Measurements from ENCODE around the gene MED13L. TPM values are rescaled to one million over a fixed set of nuclear protein-coding genes. Genes with fewer than 3 reads are reported as not detected.
A peak's percentile ranks its signal among the peaks of the same experiment; 100 is the strongest.

The MED13L gene
- total and polyA plus RNA-seq, 2 experiments from 2014 or later: 11.7 to 88.7 TPM

DNA sequence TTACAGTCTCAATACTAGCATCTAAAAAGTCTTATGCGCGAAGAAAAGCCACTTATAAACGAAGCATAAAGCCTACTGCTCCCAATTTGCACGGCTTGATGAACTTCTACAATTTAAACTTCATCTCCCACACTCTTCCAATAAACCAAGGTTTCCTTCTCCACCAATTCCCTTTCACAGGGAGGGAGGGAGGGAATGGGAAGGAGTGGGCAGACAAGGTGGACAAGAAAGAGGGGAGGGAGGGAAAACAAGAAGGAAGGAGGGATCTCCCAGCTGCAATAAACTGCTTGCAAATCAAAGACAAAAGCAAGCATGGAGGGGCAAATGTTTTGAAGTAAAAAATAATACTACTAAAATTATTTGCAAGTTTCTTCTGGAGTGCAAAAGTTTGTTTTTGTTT is 64.5 kb downstream of the MED13L start:
- Histone ChIP-seq H3K9me2 (ENCODE audit: insufficient read depth) (no peaks in the 10 kb centered on the region), H3K36me3 (ENCODE audit: low read depth) (no peaks in the 10 kb centered on the region), H3K4me3 (no peak overlapping the region), H4K20me1 (ENCODE audit: insufficient read depth) (peaks cover 30% of the 10 kb centered on the region; the same call in 1 of the 2 replicates), H3K4me2 (ENCODE audit: unreplicated experiment) (no peak overlapping the region), H3K9ac (no peak overlapping the region), H3K27me3 (replicated peaks; ENCODE audit: insufficient read depth) (no peaks in the 10 kb centered on the region), H3K4me1 (ENCODE audit: insufficient read depth) (peaks cover 37% of the 10 kb centered on the region), H3K79me2 (ENCODE audit: insufficient read depth) (peaks cover 100% of the 10 kb centered on the region), H2AFZ (no peak overlapping the region), H3K27ac (no peak overlapping the region), H3K9me3 (ENCODE audit: low read depth) (no peaks in the 10 kb centered on the region), H3F3A (ENCODE audit: insufficient read depth) (peaks cover 4% of the 10 kb centered on the region; the same call in 1 of the 2 replicates)
- in situ Hi-C loops (cut with MboI): no loop called here
- TF ChIP-seq EZH2 (IDR thresholded peaks at IDR 0.05; ENCODE audit: insufficient read depth, poor library complexity, severe bottlenecking) (no peak), EZH2phosphoT487 (IDR thresholded peaks at IDR 0.05; ENCODE audit: insufficient read depth, low read depth) (no peak)
- 65 to 69% methylated on average over 4 of the region's 4 CpGs for WGBS, 2 experiments (ENCODE audit: low coverage in 1 of 2, low lambda C conversion rate in 2 of 2, missing lambda C conversion rate in 2 of 2)
- DNase-seq: no peak

GRCh38 chr12:116210762-116211161 is 66.7 kb downstream of the MED13L start:
- DNase-seq: no peak
- peaks cover 24% of the 10 kb centered on the region for H3K4me1 ChIP-seq (ENCODE audit: insufficient read depth)
- no peak overlapping the region for H3K27ac ChIP-seq
- 86 to 90% methylated on average over 4 of the region's 4 CpGs for WGBS, 2 experiments (ENCODE audit: low coverage in 1 of 2, low lambda C conversion rate in 2 of 2, missing lambda C conversion rate in 2 of 2)
- no peak overlapping the region for H3K4me3 ChIP-seq
- H2AFZ ChIP-seq: no peak overlapping the region
- H3K9me2 ChIP-seq (ENCODE audit: insufficient read depth): no peaks in the 10 kb centered on the region
- no peak overlapping the region for H3K4me2 ChIP-seq (ENCODE audit: unreplicated experiment)
- no peaks in the 10 kb centered on the region for H3K9me3 ChIP-seq (ENCODE audit: low read depth)
- H4K20me1 ChIP-seq (ENCODE audit: insufficient read depth): peaks cover 16% of the 10 kb centered on the region; the same call in 1 of the 2 replicates
- no peaks in the 10 kb centered on the region for H3K27me3 ChIP-seq (replicated peaks; ENCODE audit: insufficient read depth)
- no peak overlapping the region for H3K9ac ChIP-seq
- H3K36me3 ChIP-seq (ENCODE audit: low read depth): no peaks in the 10 kb centered on the region
- peaks cover 100% of the 10 kb centered on the region for H3K79me2 ChIP-seq (ENCODE audit: insufficient read depth)
- H3F3A ChIP-seq (ENCODE audit: insufficient read depth): peaks cover 4% of the 10 kb centered on the region; the same call in 1 of the 2 replicates
- in situ Hi-C loops (cut with MboI): no loop called here
- TF ChIP-seq EZH2phosphoT487 (IDR thresholded peaks at IDR 0.05; ENCODE audit: insufficient read depth, low read depth) (no peak), EZH2 (IDR thresholded peaks at IDR 0.05; ENCODE audit: insufficient read depth, poor library complexity, severe bottlenecking) (no peak)

DNA sequence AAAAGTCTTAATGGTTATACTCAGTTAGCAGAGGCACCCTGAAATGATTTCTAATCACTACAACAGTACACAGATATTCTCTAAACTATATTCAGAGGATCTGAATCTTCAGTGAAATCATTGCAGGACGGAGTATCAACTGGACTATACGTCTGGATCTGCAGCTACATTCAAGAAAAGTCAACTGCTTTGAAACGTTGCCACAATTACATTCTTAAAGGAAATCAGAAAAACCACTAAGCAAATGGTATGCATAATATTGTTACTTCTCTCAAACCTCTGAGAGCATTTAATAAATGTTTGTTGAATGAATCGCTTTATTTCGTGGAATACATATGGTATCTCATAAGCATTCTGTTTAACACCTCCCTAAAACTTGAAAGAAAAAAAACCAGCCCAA is 67.4 kb downstream of the MED13L start:
- DNase-seq: peak; percentile 36
- in situ Hi-C loops (cut with MboI): no loop called here

DNA sequence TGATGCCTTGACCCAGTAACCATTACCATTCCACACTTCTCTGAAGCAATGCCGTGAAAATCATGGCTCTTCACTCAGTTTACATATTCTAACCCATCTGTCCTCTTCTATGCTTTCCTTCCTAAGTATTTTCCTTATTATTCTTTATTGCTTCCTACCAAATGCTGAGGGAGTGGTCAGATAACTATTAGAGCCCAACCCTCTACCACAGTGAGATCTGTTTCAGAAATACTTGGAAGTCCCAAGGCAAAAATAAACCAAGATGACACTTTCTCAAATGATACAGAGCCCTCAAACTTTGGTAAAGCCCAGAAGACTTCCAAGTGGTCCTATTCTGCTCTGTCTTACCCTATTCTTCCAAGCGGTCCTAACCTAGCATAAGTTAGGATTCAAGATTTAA is 68.0 kb downstream of the MED13L start:
- Histone ChIP-seq H3K27me3 (replicated peaks; ENCODE audit: insufficient read depth) (no peaks in the 10 kb centered on the region), H3K27ac (no peak overlapping the region), H3K4me2 (ENCODE audit: unreplicated experiment) (no peak overlapping the region), H3F3A (ENCODE audit: insufficient read depth) (peaks cover 4% of the 10 kb centered on the region; the same call in 1 of the 2 replicates), H4K20me1 (ENCODE audit: insufficient read depth) (peaks cover 21% of the 10 kb centered on the region; the same call in 1 of the 2 replicates), H3K4me3 (no peak overlapping the region), H3K36me3 (ENCODE audit: low read depth) (no peaks in the 10 kb centered on the region), H3K9ac (no peak overlapping the region), H3K4me1 (ENCODE audit: insufficient read depth) (peaks cover 24% of the 10 kb centered on the region), H2AFZ (no peak overlapping the region), H3K9me2 (ENCODE audit: insufficient read depth) (no peaks in the 10 kb centered on the region), H3K79me2 (ENCODE audit: insufficient read depth) (peaks cover 100% of the 10 kb centered on the region), H3K9me3 (ENCODE audit: low read depth) (no peaks in the 10 kb centered on the region)
- WGBS, 2 experiments (ENCODE audit: low coverage in 1 of 2, low lambda C conversion rate in 2 of 2, missing lambda C conversion rate in 2 of 2): 73 to 77% methylated on average over 2 of the region's 2 CpGs
- in situ Hi-C loops (cut with MboI): no loop called here
- DNase-seq: no peak
- TF ChIP-seq EZH2 (IDR thresholded peaks at IDR 0.05; ENCODE audit: insufficient read depth, poor library complexity, severe bottlenecking) (no peak), EZH2phosphoT487 (IDR thresholded peaks at IDR 0.05; ENCODE audit: insufficient read depth, low read depth) (no peak)

More for the DNA sequence above, 67.4 kb downstream of the MED13L start:
- H3K36me3 ChIP-seq (ENCODE audit: low read depth): no peaks in the 10 kb centered on the region
- H3K9ac ChIP-seq: no peak overlapping the region
- H3K4me1 ChIP-seq (ENCODE audit: insufficient read depth): peaks cover 24% of the 10 kb centered on the region
- H2AFZ ChIP-seq: no peak overlapping the region
- peaks cover 100% of the 10 kb centered on the region for H3K79me2 ChIP-seq (ENCODE audit: insufficient read depth)
- H3F3A ChIP-seq (ENCODE audit: insufficient read depth): peaks cover 4% of the 10 kb centered on the region; the same call in 1 of the 2 replicates
- no peaks in the 10 kb centered on the region for H3K9me2 ChIP-seq (ENCODE audit: insufficient read depth)
- no peaks in the 10 kb centered on the region for H3K9me3 ChIP-seq (ENCODE audit: low read depth)
- no peak overlapping the region for H3K4me2 ChIP-seq (ENCODE audit: unreplicated experiment)
- 57 to 59% methylated on average over 5 of the region's 5 CpGs for WGBS, 2 experiments (ENCODE audit: low coverage in 1 of 2, low lambda C conversion rate in 2 of 2, missing lambda C conversion rate in 2 of 2)
- no peaks in the 10 kb centered on the region for H3K27me3 ChIP-seq (replicated peaks; ENCODE audit: insufficient read depth)
- peaks cover 17% of the 10 kb centered on the region; the same call in 1 of the 2 replicates for H4K20me1 ChIP-seq (ENCODE audit: insufficient read depth)
- H3K27ac ChIP-seq: no peak overlapping the region
- TF ChIP-seq EZH2phosphoT487 (IDR thresholded peaks at IDR 0.05; ENCODE audit: insufficient read depth, low read depth): no peak
- no peak for TF ChIP-seq EZH2 (IDR thresholded peaks at IDR 0.05; ENCODE audit: insufficient read depth, poor library complexity, severe bottlenecking)
- H3K4me3 ChIP-seq: no peak overlapping the region
